T1000 (cell line): Measurements from ENCODE around the gene HEXD.

Experiments
- DNase-seq: peaks from one replicate; lab custom pipeline; 2025; ENCODE audit warnings: mixed read lengths; lab: John Stamatoyannopoulos, UW

HEXD gene

DNA sequence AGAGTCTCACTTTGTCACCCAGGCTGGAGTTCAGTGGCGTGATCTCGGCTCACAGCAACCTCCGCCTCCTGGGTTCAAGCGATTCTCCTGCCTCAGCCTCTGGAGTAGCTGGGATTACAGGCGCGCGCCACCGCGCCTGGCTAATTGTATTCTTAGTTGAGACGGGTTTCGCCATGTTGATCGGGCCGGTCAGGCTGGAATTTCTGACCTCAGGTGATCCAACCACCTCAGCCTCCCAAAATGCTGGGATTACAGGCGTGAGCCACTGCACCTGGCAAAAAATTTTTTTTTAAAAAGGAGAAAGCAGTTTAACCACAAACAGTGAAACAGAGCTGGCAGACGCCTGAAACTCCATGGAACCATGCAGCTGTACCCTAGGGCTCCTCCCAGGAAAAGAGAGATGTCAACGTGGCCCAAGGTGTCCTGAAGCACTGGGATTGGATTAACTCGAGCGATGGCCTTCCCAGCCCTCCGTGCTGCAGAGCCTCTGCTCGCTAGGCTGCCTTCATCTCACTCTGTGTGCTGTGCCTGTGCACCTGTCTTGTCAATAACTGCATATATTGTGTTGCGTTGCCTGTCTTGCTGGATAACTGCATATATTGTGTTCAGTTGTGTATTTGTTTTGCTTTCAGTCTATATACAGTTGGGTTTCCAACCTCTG, 71.8 kb downstream of the HEXD start:
- no peak for DNase-seq

DNA sequence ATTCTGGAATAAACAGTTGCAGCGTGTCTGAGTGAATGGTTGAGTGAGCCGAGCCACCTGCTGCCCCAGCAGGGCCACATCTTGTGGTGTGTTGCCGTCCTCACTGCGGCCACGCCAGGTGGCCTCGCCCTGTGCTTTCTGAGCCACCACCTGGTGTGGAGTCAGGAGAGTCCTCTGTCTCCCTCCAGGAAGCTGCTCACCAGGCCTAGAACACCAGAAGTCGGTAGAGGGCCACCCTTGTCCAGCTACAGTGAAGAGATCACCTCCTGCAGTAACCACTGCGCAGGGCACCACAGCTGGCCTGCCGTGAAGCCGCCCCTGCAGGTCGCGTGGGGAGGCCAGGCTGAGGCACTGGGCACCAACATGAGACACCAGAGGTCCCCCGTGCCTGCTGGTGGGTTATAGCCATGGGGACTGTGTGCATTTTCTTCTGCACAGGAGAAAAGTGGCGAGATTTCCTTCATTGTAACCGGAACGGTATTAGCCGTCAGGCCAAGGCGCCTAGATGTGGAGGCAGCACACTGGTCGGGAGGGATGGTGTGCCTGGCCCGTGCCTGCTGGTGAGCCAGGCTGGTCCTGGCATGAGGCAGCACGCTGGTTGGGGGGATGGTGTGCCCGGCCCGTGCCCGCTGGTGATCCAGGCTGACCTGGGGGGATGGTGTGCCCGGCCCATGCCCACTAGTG, 72.5 kb downstream of the HEXD start:
- no peak for DNase-seq

DNA sequence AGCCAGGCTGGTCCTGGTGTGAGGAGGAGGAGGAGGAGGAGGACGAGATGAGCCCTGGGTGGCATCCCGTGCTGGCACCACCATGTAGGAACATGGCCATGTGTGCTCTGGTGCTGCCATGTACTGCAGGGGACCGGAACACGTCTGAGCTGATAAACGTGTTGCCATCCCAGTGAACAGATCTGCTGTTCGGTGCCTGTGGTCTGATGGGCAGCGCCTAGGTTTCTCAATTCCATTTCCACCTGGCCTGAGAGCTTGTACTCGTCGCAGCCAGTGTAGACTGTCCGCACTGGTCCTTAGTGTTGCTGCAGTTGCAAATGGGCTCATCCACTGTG, 73.0 kb downstream of the HEXD start:
- no peak for DNase-seq

DNA sequence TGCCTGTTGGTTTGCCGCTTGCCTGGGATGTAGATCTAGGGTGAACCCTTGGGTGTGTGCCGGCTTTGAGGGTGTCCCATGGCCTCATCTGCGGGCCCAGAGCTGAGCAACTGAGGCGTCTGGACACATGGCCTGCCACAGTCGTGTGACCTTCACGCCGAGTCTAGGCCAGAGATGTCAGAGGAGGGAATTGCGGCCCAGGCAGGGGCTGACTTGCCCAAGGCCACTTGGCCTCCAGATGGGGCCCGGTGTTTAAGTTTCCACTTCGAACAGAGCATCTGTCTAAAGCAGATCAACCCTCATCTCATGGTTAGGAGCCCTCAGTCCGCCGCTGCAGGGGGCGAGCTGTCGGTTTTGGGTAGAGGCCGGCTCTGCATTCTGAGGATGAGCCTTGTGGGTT, 73.4 kb downstream of the HEXD start:
- DNase-seq, result no peak
